ENCODE results near the gene TMEM17.

TMEM17 gene

DNA sequence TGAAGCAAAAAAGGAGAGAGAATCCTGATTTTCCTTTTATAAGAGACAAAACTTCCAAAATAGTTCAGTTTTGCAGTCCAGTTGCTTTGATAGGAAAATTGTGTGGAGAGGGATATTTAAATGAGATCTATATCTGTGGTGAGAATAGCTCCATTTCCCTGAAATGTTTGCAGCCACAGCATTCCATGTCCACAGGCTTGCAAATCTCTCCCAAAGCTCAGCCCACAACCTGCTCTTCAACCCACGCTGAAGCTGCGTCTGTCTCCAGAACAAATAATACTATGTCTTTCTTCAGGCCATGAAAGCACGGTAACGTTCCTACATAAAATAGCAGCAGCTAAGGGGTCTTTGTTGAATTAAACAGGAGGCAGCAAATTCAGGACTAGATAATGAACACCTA, 31.8 kb downstream of the TMEM17 start:
- in situ Hi-C loops (cut with MboI; ENCODE audit: low sequenced_read_pairs), result no loop called here

DNA sequence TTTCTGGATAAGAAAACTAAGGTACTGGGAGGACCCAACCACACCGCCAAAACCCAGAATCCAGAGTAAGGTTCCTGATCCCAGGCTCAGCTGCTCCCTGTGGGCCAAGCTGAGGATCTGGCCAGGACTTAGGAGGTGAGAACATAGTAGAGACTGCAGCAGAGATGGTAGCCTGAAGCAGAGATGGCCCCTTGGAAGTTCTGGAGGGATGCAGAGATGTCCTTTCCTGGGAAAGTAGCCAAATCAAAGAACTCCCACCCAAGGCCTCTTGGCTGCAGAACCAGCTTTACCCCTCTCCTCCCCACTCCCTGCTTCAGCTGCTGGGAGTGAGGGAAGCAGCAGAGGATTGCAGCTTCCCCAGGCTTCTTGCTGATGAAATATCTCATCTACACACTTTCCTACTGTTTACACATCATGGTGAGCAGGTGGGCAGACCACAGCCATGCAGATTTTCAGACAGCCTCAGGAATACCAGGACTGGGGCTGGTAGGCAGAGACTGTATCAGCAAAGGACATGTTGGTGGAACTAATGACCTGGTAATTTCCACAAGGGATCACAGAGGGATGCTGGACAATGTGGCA, 32.7 kb downstream of the TMEM17 start:
- in situ Hi-C loops (cut with MboI; ENCODE audit: low sequenced_read_pairs), result no loop called here

DNA sequence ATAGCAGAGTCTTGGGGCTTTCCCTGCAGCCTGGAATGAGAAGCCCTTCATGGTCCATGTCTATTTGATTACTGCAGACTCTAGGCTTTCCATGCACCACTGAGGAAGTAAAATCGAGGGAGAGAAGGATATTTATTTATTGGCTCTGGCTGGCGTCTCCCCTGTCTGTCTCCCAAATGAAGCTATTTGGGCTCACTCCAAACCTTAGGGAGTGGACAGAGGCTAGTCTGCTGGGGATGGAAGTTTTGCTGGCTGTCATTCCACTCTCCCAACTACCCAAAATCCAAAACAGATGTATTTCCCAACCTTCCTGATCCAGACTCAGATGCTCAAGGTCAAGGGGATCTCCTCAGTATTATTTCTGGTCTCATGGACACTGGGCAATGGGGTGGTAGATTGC, 33.7 kb downstream of the TMEM17 start:
- in situ Hi-C loops (cut with MboI; ENCODE audit: low sequenced_read_pairs), result no loop called here

DNA sequence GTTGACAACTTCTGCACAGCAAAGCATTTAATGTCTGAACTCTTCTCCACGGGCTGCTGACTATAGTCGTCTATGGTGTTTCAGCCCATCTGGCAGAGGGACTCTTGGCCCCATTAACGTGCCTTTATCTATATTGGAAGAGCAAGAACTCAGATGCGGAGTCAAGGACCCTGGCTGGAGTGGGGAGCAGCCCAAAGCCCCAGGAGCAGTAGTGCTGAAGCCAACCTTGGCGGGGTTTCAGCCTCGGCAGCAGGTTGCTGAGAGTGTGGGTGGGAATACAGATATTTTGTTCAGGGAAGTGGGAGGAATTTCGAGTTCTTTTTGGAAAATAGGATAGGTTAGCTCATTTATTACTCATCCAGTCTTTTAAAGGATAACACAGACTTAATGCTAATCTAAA, 34.2 kb downstream of the TMEM17 start:
- in situ Hi-C loops (cut with MboI; ENCODE audit: low sequenced_read_pairs), result no loop called here

DNA sequence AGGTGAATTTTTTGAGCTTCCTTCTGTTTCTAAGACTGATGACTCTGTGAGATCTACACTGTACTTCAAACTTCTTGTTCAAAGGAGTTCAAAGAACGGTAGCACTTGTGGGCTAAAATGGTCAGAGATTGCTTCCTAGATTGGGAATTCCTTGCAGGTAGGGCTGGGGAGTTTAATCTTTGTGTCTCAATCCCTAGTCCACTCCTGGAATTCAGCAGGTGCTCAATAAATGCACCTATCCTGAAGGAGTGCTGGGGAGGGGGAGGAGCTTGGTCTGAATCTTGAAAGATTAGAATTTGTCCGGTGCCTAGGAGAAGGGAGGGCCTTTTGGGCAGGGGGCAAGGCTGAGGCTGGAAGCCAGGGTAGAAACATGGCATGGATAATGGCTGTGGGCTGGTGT, 34.6 kb downstream of the TMEM17 start:
- in situ Hi-C loops (cut with MboI; ENCODE audit: low sequenced_read_pairs), result no loop called here

DNA sequence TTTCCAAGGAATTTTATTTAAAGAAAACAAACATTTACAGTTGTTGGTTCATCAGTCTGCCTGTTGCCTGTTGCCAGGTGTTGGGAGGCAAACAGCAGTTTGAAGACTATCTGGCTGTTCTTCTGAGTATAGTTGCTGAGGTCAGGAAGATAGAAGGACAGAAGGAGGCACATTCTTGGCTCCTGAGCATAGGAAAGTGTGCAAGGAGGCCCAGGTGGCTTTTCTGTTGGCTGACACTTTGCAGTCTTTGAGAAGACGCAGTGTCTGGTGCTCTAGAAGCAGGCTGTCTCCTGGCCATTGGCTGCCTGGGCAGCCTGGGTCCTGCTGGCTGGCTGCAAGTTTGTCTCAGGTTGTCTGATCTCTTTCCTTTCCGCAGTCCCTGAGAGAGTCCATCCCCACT, 36.4 kb downstream of the TMEM17 start:
- in situ Hi-C loops (cut with MboI; ENCODE audit: low sequenced_read_pairs), result loop anchor here (10.0 kb wide), 1 partner anchor 725 kb away; no protein-coding TSS in a partner anchor

DNA sequence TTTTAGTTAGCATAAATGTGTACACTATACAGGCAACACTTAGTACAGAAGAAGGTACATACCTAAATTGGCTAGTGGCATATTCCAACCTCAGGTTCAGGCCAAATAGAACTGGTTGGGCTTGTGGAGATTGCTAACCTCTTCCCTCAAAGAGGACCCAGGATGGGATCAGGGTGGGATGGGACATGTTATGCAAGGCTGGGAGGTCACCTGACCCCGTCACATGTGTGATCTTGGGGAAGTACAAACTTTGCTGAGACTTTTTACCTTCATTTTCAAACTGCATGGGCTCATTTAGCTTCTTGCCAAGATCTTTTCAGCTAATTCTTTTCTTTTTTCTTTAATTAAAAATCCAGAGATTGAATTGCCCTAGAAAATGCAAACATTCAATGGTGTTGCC, 36.9 kb downstream of the TMEM17 start:
- in situ Hi-C loops (cut with MboI; ENCODE audit: low sequenced_read_pairs), result loop anchor here (10.0 kb wide), 1 partner anchor 726 kb away; no protein-coding TSS in a partner anchor

DNA sequence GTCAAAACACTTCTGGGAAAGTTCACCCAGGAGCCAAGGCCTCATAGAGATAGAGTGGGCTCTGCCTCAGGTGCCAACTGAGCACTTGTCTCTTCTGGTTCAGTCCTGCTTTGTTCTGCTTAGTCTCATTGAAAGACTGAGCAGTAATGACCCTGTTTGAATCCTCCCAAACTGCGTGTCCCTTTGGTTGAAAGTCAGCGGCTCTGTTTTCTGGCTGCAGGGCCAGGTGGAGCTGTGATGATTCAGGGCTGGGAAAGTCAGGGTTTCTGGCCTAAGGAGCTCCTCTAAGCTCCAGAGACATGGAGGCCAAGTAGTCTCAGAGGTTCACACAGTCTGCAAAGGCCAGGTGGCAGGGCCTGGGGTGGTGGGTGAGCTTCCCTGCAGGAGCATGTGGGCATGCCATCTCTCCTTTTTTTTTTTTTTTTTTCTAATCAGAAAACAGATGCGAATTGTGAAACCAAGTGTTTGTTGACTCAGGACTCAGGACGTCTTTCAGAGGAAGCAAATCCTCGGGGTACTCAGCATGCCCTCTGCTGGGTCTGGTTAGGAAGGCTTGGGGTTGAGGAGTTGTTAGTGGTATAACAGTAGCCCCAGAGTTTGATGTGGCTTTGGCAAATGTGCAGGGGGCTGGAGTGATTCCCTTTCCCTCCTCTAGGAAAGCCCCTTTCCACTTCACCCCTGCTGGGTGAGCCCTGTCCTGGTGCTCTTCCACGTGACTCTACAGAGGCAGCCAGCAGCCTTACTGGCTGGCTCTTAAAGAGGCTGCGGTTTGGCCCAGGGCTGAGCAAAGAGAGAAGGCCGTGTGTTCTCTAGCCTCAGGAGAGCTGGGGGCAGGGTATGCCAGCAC, 38.3 kb downstream of the TMEM17 start:
- in situ Hi-C loops (cut with MboI; ENCODE audit: low sequenced_read_pairs), result loop anchor here (10.0 kb wide), 1 partner anchor 727 kb away; no protein-coding TSS in a partner anchor

DNA sequence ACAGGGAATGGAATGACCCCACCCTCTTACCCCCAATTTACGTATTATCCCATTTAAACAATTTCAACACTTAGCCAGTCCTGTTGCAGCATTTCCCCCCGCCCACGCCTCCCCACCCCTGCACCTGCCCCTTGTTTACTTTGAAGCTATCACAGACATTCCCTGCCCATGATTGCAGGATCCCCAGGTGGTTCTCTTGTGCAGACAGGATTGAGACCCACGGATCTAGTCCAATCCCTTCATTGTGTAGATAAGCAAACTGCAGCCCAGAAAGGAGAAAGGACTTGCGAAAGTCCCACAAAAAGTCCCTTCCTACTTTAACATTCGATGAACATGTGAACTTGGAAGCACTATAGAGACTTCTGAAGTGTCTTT, 38.9 kb downstream of the TMEM17 start:
- in situ Hi-C loops (cut with MboI; ENCODE audit: low sequenced_read_pairs), result loop anchor here (10.0 kb wide), 1 partner anchor 728 kb away; no protein-coding TSS in a partner anchor

DNA sequence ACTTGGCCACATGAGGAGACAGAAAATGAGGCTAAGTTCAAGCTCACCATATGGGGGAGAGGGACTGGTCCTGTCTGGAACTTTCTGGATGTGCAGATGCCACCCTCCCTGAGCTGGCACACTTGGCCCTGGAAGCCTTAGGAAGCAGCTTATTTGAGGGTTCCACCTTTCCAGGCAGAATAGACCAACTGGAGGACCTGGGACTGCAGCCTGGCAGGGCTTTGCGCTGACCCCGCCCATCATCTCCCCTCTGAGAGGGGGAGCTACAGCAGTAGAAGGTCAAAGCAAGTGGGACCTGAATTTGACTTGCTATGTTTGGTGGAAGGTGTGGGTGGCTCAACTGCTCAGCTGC, 39.5 kb downstream of the TMEM17 start:
- in situ Hi-C loops (cut with MboI; ENCODE audit: low sequenced_read_pairs), result loop anchor here (10.0 kb wide), 1 partner anchor 728 kb away; no protein-coding TSS in a partner anchor

DNA sequence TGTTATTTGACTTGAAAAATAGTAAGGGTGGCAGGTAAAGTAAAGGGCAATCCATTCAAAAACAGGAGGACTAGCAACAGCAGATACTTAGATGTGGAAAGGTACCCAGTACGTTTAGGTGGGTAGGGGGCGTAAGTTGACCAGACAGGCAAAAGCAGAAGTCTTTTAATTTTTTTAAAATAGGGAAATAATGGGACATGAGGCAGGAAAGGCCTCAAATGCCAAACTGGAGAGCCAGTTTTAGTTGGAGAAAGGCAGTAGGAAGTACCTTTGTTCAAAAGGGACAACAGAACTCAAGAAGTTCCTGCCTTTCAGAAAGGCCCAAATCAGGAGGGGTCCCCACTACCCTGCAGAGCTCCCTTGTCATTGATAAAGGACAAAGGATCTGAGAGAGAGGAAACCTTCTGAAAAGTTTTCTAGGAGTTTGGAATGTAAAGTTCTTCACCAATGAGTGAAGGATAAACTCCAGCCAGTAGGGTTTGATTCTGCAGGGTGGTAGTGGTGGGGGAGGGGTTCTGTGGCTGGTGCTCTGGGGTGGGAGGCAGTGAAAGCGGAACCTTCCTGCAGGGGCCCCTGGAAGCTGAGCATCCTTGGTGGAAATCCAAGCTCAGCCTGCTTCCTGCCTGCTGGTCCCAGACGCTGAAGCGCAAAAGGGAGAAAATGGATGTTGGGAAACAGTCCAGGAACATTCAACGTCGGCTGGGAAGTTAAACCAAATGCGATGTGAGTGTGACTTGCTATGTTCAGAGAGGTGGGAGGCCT, 40.1 kb downstream of the TMEM17 start:
- in situ Hi-C loops (cut with MboI; ENCODE audit: low sequenced_read_pairs), result loop anchor here (10.0 kb wide), 1 partner anchor 729 kb away; no protein-coding TSS in a partner anchor

DNA sequence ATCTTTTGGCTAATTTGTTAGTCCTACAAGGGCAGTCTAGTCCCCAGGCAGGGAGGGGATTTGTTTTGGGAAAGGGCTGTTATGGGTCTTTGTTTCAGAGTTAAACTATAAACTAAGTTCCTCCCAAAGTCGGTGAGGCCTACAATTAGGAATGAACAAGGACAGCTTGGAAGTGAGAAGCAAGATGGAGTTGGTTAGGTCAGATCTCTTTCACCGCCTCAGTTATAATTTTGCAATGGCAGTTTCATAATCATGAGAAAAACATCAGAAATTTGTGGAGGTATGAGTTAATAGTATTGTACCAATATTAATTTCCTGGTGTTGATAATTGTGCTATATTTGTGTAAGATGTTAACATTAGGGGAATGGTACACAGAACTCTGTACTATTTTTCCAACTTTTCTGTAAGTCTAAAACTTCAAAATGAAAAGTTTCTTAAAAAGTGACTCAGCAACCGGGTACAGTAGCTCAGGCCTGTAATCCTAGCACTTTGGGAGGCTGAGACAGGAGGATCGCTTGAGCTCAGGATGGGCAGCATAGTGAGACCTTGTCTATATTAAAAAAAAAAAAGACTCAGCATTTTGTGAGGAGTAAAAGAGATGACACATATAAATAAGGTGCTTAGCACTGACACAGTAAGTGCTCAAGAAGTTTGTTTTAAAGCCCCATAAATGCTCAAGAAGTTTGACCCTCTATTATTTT, 40.8 kb downstream of the TMEM17 start:
- in situ Hi-C loops (cut with MboI; ENCODE audit: low sequenced_read_pairs), result loop anchor here (10.0 kb wide), 1 partner anchor 730 kb away; no protein-coding TSS in a partner anchor

DNA sequence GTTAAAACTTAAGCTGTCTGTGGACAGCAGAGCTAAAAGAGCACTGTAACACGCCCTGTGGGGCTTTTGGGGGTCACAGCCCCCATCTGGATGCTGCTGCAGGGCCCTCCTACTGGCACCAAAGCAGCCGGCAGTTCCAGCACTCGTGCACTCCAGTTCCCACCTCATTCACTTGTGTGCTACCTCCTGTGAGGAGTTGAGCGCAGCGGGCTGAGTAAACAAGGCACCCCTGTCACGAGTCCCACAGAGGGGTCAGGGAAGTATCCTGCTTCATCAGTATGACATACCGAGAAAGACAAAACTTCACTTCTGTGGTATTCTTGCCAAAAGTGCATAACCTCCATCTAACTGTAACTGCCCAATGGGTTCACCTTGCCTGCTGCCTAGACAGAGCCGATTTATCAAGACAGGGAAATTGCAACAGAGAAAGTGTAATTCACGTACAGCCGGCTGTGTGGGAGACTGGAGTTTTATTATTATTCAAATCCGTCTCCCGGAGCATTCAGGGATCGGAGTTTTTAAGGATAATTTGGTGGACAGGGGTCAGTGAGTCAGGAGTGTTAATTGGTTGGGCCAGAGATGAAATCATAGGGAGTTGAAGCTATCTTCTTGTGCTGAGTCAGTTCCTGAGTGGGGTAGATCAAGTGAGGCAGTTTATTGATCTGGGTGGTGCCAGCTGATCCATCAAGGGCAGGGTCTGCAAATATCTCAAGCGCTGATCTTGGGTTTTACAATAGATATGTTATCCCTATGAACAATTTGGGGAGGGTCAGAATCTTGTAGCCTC, 41.6 kb downstream of the TMEM17 start:
- in situ Hi-C loops (cut with MboI; ENCODE audit: low sequenced_read_pairs), result loop anchor here (10.0 kb wide), 1 partner anchor 730 kb away; no protein-coding TSS in a partner anchor

DNA sequence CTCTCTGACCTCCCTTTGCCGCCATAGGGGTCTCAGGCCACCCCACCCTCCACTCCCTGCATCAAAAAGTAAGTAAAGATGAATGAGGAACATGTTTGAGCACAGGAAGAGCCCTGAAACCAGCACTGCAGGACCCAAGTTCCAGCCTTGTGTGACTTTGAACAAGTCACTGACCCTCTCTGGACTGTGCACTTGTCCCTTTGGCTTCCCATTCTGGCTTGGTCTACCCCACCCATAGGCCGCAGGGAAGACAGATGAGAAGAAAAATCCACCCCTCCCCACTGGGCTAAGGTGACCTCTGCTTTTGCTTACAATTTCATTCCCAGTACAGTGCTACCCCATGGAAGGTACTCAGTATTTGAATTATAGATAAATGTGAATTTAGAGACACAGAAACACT, 43.8 kb downstream of the TMEM17 start:
- in situ Hi-C loops (cut with MboI; ENCODE audit: low sequenced_read_pairs), result loop anchor here (10.0 kb wide), 1 partner anchor 733 kb away; no protein-coding TSS in a partner anchor

DNA sequence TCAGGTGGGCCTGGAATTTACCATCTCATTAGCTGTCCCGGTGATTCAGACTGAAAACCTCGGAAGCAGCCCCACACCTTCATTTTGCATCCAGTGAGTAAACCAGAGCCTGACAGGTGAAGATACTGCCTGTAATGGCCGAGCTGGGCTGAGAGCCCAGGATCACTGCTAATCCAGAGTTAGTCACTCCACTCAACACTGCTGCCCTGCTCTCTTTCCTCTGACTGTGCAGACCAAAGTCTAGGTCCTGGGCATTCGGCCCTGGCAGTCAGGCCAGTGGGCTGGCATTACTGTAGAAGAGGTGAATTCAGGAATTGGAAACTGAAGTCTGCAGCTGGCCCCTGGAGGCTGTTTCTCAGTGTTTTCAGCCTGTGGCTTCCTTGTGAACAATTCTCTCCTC, 44.3 kb downstream of the TMEM17 start:
- in situ Hi-C loops (cut with MboI; ENCODE audit: low sequenced_read_pairs), result loop anchor here (10.0 kb wide), 1 partner anchor 733 kb away; no protein-coding TSS in a partner anchor

DNA sequence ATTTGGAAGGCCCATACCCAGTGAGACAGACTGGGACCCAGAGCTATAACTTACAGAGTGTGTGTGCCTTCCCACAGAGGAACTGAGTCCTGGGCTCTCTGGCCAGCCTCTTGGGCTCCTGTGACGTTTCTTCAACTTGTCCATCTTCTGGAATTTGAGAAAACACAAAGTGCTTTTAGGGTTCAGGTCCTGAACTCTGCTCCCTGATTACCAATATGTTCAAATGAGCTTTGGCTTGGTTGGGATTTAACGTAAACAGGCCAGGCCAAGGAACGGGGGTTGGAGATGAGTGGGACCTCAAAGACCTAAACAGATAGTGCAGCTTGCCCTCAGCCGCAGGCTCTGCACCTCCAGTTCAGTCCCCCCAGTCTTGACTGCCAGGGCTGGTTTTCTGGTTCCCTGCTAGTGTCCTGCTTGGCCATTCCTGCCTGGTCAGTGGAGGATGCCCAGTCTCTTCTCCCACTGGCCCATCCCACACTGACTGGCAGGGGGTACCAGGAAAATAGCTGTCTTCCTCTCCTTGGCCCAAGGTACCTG, 44.9 kb downstream of the TMEM17 start:
- in situ Hi-C loops (cut with MboI; ENCODE audit: low sequenced_read_pairs), result loop anchor here (10.0 kb wide), 1 partner anchor 734 kb away; no protein-coding TSS in a partner anchor

DNA sequence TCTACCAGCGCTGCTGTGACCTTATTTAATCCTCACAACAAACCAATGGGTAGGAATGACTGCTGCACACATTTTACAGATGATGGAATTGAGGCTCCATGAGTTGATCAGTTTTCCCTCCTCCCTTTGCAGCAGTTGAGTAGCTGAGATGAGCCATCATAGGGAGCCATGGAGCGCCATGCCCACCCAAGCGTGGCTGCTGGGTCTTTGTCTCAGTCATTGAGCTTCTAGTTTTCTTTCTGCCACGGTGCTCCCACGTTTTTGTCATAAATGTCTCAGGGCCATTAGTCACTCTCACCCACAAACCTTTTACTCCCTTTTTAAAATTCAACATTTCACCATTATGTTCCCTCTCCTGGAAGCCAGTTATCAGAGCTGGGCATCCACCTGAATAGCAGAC, 45.8 kb downstream of the TMEM17 start:
- in situ Hi-C loops (cut with MboI; ENCODE audit: low sequenced_read_pairs), result loop anchor here (10.0 kb wide), 1 partner anchor 735 kb away; no protein-coding TSS in a partner anchor

DNA sequence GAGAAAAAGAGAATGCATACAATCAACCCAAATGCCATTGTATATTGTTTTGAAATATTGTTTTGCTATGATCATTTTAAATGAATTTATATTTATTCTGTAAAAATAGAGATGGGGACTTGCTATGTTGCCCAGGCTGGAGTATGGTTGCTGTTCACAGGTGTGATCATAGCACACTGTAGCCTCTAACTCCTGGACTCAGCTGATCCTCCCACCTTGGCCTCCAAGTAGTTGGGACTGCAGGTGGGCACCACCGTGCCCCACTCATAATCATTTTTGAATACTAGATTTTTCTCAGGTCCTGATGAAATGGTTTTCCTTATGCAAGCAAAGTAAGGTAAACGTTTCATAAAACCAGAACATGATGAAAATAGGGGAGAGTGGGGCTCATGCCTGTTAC, 46.3 kb downstream of the TMEM17 start:
- in situ Hi-C loops (cut with MboI; ENCODE audit: low sequenced_read_pairs), result loop anchor here (10.0 kb wide), 2 partner anchors 315 to 735 kb away; no protein-coding TSS in a partner anchor

DNA sequence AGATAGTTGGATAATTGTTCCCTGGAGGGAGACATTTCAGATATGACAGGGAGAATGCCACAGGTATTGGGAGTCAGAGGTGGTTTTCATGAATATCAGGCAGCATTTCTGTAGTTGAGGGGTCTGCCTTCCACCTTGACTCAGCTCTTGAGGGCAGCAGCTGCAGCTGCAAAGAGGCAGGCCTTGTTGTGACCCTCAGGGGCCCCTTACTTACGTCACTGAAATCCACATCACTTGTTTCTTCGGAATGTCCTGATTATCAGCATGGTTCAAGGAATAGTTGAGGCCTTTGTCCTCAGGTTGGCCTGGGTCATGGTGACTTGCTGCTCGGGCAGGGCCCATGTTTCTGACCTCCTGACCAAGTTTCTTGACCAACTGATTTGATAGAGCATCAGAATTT, 46.9 kb downstream of the TMEM17 start:
- in situ Hi-C loops (cut with MboI; ENCODE audit: low sequenced_read_pairs), result loop anchor here (10.0 kb wide), 1 partner anchor 316 kb away; no protein-coding TSS in a partner anchor
